Endothelial cell of umbilical vein (primary cell): Measurements from ENCODE around the gene CYTH1. TPM values are rescaled to one million over a fixed set of nuclear protein-coding genes. Genes with fewer than 3 reads are reported as not detected.

Experiments
- BruUV-seq: library from RNA; stranded (reverse); fragments of 400-500 nt; replicated peaks from 2 replicates; lab custom pipeline; 2021; lab: Mats Ljungman, UMichigan
- CTCF ChIA-PET: fragments of 300-600, 350-600 bp; sonication (Branson Sonifier 250); formaldehyde crosslinking; loops from one replicate; lab custom pipeline; 2021; ENCODE audit warnings: antibody characterized with exemption, inconsistent platforms; lab: Charles Lee
- POLR2A ChIA-PET: fragments of 300-600, 350-600 bp; sonication (Branson Sonifier 250); formaldehyde crosslinking; loops from one replicate; lab custom pipeline; 2021; ENCODE audit warnings: antibody characterized with exemption, inconsistent platforms; lab: Charles Lee
- DNase-seq: peaks from one replicate; pipeline ENCODE4 v3.0.0-alpha.2; 2011; ENCODE audit warnings: low read depth, low spot score
- FAIRE-seq: peaks from 2 replicates; lab custom pipeline; 2011; peaks lifted over from hg19 to GRCh38; lab: Jason Lieb, UNC
- H2AFZ ChIP-seq: 2 replicates; pipeline ENCODE4 v1.6.0; 2012; ENCODE audit warnings: low read depth, low read length, control low read depth, inconsistent platforms
- H3K27ac ChIP-seq: 2 replicates; pipeline ENCODE4 v1.5.1; 2011; ENCODE audit warnings: low read depth, mild to moderate bottlenecking, control low read depth, low read length, moderate library complexity; ENCODE audit not compliant: insufficient read depth
- H3K27me3 ChIP-seq, 2 experiments: 2 replicates each; pipeline versions ENCODE4 v1.6.0 to v1.6.1; 2011; ENCODE audit warnings: low read length in 2 of 2, mixed read lengths in 1 of 2; ENCODE audit not compliant: control insufficient read depth in 2 of 2, insufficient read depth in 2 of 2
- H3K36me3 ChIP-seq, 2 experiments: 2 replicates in 1 of 2; 3 replicates in 1 of 2; pipeline ENCODE4 v1.5.1; 2011; ENCODE audit warnings: low read length in 2 of 2, mild to moderate bottlenecking in 1 of 2, moderate library complexity in 1 of 2; ENCODE audit not compliant: control insufficient read depth in 2 of 2, insufficient read depth in 2 of 2; ENCODE audit errors: extremely low read depth in 1 of 2
- H3K4me1 ChIP-seq: 3 replicates; pipeline ENCODE4 v1.5.1; 2011; ENCODE audit warnings: mild to moderate bottlenecking, low read length; ENCODE audit not compliant: control insufficient read depth, insufficient read depth; ENCODE audit errors: extremely low read depth
- H3K4me2 ChIP-seq: 2 replicates; pipeline ENCODE4 v1.6.1; 2011; ENCODE audit warnings: low read length, control low read depth, mixed read lengths; ENCODE audit not compliant: insufficient read depth
- H3K4me3 ChIP-seq, 3 experiments: fragments of 200-600 bp in 1 of 3; sonication (generic), shearing (Covaris generic) in 1 of 3; replicated peaks in 1 of 3; 2 replicates each; pipeline ENCODE4 v1.5.1; 2011 to 2016; ENCODE audit warnings: control low read depth in 3 of 3, low read length in 3 of 3, mild to moderate bottlenecking in 2 of 3, inconsistent platforms in 1 of 3, low read depth in 1 of 3, moderate library complexity in 1 of 3; ENCODE audit not compliant: insufficient read depth in 1 of 3
- H3K79me2 ChIP-seq: 2 replicates; pipeline ENCODE4 v1.6.0; 2012; ENCODE audit warnings: low read length, inconsistent platforms; ENCODE audit not compliant: control insufficient read depth, insufficient read depth
- H3K9ac ChIP-seq: replicated peaks from 2 replicates; pipeline ENCODE3; 2011; ENCODE audit warnings: low read length, control low read depth; ENCODE audit not compliant: insufficient read depth; ENCODE audit errors: extremely low read depth
- H3K9me1 ChIP-seq: replicated peaks from 3 replicates; pipeline ENCODE4 v1.6.0; 2011; ENCODE audit warnings: mild to moderate bottlenecking, low read length; ENCODE audit not compliant: control insufficient read depth, insufficient read depth; ENCODE audit errors: extremely low read depth
- H3K9me3 ChIP-seq: replicated peaks from 2 replicates; pipeline ENCODE4 v1.5.1; 2012; ENCODE audit warnings: low read length, inconsistent platforms; ENCODE audit not compliant: control insufficient read depth, insufficient read depth
- H4K20me1 ChIP-seq: replicated peaks from 2 replicates; pipeline ENCODE3; 2011; ENCODE audit warnings: mild to moderate bottlenecking, low read length; ENCODE audit not compliant: control insufficient read depth, insufficient read depth; ENCODE audit errors: extremely low read depth
- EZH2 ChIP-seq: IDR thresholded peaks from 2 replicates; pipeline ENCODE4 v1.6.1; 2012; ENCODE audit warnings: borderline replicate concordance, low read depth, mild to moderate bottlenecking, moderate library complexity, low read length, inconsistent platforms; ENCODE audit not compliant: severe bottlenecking
- FOS ChIP-seq: IDR thresholded peaks from 2 replicates; pipeline ENCODE4 v1.6.1; 2011; ENCODE audit warnings: mild to moderate bottlenecking, low read length, moderate library complexity, borderline replicate concordance; ENCODE audit not compliant: insufficient read depth
- GATA2 ChIP-seq: IDR thresholded peaks from 2 replicates; pipeline ENCODE4 v1.7.0; 2011; ENCODE audit warnings: low read depth, mild to moderate bottlenecking, moderate library complexity, mixed read lengths, low read length; ENCODE audit not compliant: insufficient read length, insufficient read depth
- JUN ChIP-seq: IDR thresholded peaks from 2 replicates; pipeline ENCODE4 v1.6.1; 2011; ENCODE audit warnings: borderline replicate concordance, low read depth; ENCODE audit not compliant: insufficient read length, insufficient read depth
- MYC ChIP-seq: IDR thresholded peaks from one replicate; pipeline ENCODE4 v1.6.1; 2011; ENCODE audit warnings: mild to moderate bottlenecking, low read depth, low read length
- POLR2A ChIP-seq: IDR thresholded peaks from 2 replicates; pipeline ENCODE4 v1.6.1; 2012; ENCODE audit warnings: low read depth, mild to moderate bottlenecking, control low read depth, low read length
- POLR2AphosphoS5 ChIP-seq: IDR thresholded peaks from 2 replicates; pipeline ENCODE4 v1.6.1; 2012; ENCODE audit warnings: low read depth, mild to moderate bottlenecking, control low read depth, low read length, moderate library complexity; ENCODE audit not compliant: insufficient read depth
- dilution Hi-C: fragments of 300-500 bp; cut with MboI; formaldehyde crosslinking; loops from one replicate; pipeline ENCODE4 v1.15.0; 2019; ENCODE audit warnings: low sequenced_read_pairs; ENCODE audit not compliant: extremely low pct_ligation_motif_present
- intact Hi-C: fragments of 100-400 bp; cut with micrococcal nuclease; formaldehyde crosslinking; loops from one replicate; pipeline ENCODE4 v1.10.0; 2022
- polyA plus RNA-seq, 4 experiments: library from polyadenylated mRNA; depleted of rRNA in 3 of 4; stranded (reverse) in 3 of 4; unstranded in 1 of 4; fragments of >200 nt; gene quantifications; 2 replicates each; pipeline versions ENCODE4 v1.2.1 to v1.2.3, GENCODE V29; 2011 to 2012; ENCODE audit warnings: missing spikeins in 1 of 4
- total RNA-seq: library from RNA; stranded (reverse); gene quantifications from 2 replicates; pipeline ENCODE4 v1.2.3, GENCODE V29; 2021
- TF ChIP-seq, protein P1 (sequence below), 2 donors: IDR thresholded peaks; 1 replicate in 1 of 2; 2 replicates in 1 of 2; pipeline ENCODE4 v1.5.1; 2011; ENCODE audit warnings: low read length in 2 of 2, mild to moderate bottlenecking in 2 of 2, moderate library complexity in 2 of 2, control low read depth in 1 of 2, inconsistent platforms in 1 of 2, low read depth in 1 of 2; ENCODE audit not compliant: insufficient read depth in 1 of 2; ENCODE audit errors: extremely low read depth in 1 of 2
- TF ChIP-seq, protein P2 (sequence below): IDR thresholded peaks from 2 replicates; pipeline ENCODE4 v1.6.1; 2011; ENCODE audit not compliant: insufficient read depth, insufficient read length

The CYTH1 gene
- total and polyA plus RNA-seq, 2 donors (not counting 3 experiments of a cell fraction or from before 2014, with no cell fraction given), result 35.9 to 49.9 TPM

DNA sequence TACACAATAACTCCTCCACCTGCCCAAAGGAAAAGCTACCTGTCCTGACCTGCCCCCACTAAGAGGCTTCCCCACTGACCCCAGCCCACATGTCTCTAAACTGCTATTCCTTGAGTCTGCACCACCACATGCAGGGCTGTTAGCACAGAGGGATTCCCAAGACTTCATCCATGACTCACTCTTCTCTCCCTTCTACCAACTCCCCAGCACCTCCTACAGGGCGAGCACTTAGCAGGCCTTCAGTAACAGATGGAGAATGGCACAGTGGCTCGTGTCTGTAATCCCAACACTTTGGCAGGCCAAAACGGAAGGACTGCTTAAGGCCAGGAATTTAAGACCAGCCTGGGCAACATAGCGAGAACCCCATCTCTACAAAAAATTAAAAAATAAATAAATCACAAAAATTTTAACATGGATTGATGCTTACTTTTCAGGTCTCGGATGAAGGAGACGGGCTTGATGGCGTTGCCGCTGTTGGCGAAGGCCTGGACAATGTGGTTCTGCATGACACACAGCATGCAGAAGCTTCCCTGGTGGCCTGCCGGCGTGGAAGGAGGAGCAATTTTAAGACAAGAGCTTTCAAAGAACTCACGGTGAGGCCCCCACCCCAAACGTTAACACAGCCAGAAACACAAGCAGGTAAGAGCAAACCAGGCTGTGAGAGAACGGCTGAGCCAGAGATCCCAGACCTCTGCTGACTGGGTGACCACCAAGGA, 46.6 kb upstream of the CYTH1 start:
- BruUV-seq, result no TSS peak
- CTCF ChIA-PET, result interaction anchor here (1.1 to 1.6 kb wide), 3 partner anchors 10 to 332 kb away, joined by 4 to 5 read pairs (median 5); no protein-coding TSS in a partner anchor
- FAIRE-seq (peak; percentile 62), DNase-seq (peak; percentile 35)
- dilution Hi-C loops, result no loop called here
- Histone ChIP-seq H3K27ac (no peak overlapping the region), H3K4me2 (no peak overlapping the region), H3K4me3 (no peak overlapping the region), H3K4me1 (peaks cover 4% of the 10 kb centered on the region), H2AFZ (no peak overlapping the region), H3K27me3 (no peaks in the 10 kb centered on the region), H4K20me1 (no peaks in the 10 kb centered on the region), H3K9ac (no peak overlapping the region), H3K9me1 (no peaks in the 10 kb centered on the region), H3K79me2 (peaks cover 11% of the 10 kb centered on the region), H3K36me3 (peaks cover 21 to 36% of the 10 kb centered on the region in 2 experiments), H3K9me3 (no peaks in the 10 kb centered on the region)
- TF ChIP-seq, protein P1, sequence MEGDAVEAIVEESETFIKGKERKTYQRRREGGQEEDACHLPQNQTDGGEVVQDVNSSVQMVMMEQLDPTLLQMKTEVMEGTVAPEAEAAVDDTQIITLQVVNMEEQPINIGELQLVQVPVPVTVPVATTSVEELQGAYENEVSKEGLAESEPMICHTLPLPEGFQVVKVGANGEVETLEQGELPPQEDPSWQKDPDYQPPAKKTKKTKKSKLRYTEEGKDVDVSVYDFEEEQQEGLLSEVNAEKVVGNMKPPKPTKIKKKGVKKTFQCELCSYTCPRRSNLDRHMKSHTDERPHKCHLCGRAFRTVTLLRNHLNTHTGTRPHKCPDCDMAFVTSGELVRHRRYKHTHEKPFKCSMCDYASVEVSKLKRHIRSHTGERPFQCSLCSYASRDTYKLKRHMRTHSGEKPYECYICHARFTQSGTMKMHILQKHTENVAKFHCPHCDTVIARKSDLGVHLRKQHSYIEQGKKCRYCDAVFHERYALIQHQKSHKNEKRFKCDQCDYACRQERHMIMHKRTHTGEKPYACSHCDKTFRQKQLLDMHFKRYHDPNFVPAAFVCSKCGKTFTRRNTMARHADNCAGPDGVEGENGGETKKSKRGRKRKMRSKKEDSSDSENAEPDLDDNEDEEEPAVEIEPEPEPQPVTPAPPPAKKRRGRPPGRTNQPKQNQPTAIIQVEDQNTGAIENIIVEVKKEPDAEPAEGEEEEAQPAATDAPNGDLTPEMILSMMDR (IDR thresholded peaks at IDR 0.05; ENCODE audit: extremely low read depth in 1 of 2, insufficient read depth in 1 of 2, low read depth in 1 of 2, low read length in 2 of 2), result peak; percentile 39
- TF ChIP-seq FOS, result no peak
- POLR2A ChIA-PET, result no interaction called here
- intact Hi-C loops, result no loop called here

DNA sequence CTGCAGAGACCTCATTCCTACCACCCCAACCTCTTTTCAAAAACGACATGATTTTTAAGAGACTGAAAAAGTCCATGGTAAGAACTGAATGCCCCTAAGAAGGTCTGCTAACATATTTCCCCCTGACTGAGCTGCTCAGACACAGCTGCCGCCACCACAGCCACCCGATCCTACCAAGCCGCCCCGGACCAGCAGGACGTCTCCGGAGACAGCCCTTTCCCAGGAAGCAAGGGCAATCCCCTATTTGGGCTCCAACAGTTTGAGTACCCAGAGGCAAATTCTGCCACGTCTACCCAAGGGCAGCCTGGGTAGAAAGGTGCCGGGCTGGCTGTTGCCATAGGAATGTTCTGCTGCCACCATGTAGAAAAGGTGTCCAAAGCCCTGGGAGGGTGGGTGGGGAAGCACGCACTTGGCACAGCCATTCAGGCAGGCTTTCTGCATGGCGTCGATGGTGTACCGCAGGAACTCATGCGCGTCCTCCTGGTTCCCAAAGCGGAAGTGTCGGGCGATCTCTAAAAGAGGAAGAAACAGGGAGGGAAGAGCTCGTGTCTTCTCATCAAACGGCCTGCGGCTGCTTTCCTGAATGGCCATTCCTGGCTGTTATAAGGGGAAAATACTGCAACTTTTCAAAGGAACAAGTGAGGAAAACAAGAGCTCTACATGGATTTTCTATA, 44.9 kb upstream of the CYTH1 start:
- ChIA-PET CTCF (interaction anchor here (1.5 to 1.6 kb wide), 3 partner anchors 8 to 330 kb away, joined by 3 to 5 read pairs (median 4); no protein-coding TSS in a partner anchor), POLR2A (no interaction called here)
- dilution Hi-C loops, result no loop called here

More for the DNA sequence above, 44.9 kb upstream of the CYTH1 start:
- no peak for FAIRE-seq
- H3K4me3 ChIP-seq, result no peak overlapping the region
- DNase-seq, result no peak
- no peaks in the 10 kb centered on the region for H3K9me1 ChIP-seq
- H3K36me3 ChIP-seq, result peaks cover 14 to 36% of the 10 kb centered on the region in 2 experiments
- intact Hi-C loops, result no loop called here
- no peak overlapping the region for H2AFZ ChIP-seq
- no peaks in the 10 kb centered on the region for H4K20me1 ChIP-seq
- H3K4me1 ChIP-seq, result peaks cover 4% of the 10 kb centered on the region
- H3K4me2 ChIP-seq, result no peak overlapping the region
- H3K27me3 ChIP-seq, result no peaks in the 10 kb centered on the region
- H3K9ac ChIP-seq, result no peak overlapping the region
- BruUV-seq, result no TSS peak
- no peaks in the 10 kb centered on the region for H3K9me3 ChIP-seq
- peak overlapping the region; percentile 43 for H3K27ac ChIP-seq
- peaks cover 11% of the 10 kb centered on the region for H3K79me2 ChIP-seq
- TF ChIP-seq POLR2A (no peak), FOS (no peak), EZH2 (no peak), POLR2AphosphoS5 (no peak), JUN (no peak), MYC (no peak), GATA2 (no peak)
- TF ChIP-seq, protein P1 (IDR thresholded peaks at IDR 0.05; ENCODE audit: extremely low read depth in 1 of 2, insufficient read depth in 1 of 2, low read depth in 1 of 2, low read length in 2 of 2), result no peak
- TF ChIP-seq, protein P2, sequence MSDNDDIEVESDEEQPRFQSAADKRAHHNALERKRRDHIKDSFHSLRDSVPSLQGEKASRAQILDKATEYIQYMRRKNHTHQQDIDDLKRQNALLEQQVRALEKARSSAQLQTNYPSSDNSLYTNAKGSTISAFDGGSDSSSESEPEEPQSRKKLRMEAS, result no peak
